Heart right ventricle (tissue), 16 donors: ENCODE data around the gene ZNF423. TPM values are rescaled to one million over a fixed set of nuclear protein-coding genes. Genes with fewer than 3 reads are reported as not detected.

Experiments used
- ATAC-seq, 8 donors: fragments of 200-7000 bp; cut with Tn5 transposase; one replicate each; pipeline ENCODE4 v1.9.1; 2020; ENCODE audit warnings: mild to moderate bottlenecking in 8 of 8, moderate library complexity in 8 of 8, moderate number of reproducible peaks in 1 of 8
- DNase-seq, 2 donors: peaks; one replicate each; pipeline ENCODE4 v3.0.0-alpha.2; 2020
- H3K27ac ChIP-seq, 10 donors: fragments of 200-600 bp; sonication (generic) in 2 of 10; one replicate each; pipeline versions ENCODE4 v1.5.0 to v1.8.0; 2020 to 2022; ENCODE audit warnings: mild to moderate bottlenecking in 3 of 10
- H3K27me3 ChIP-seq, 7 donors: fragments of 200-600 bp; one replicate each; pipeline ENCODE4 v1.8.0; 2021 to 2022; ENCODE audit warnings: mild to moderate bottlenecking in 2 of 7
- H3K36me3 ChIP-seq, 9 donors: fragments of 200-600 bp; sonication (generic) in 1 of 9; one replicate each; pipeline versions ENCODE4 v1.5.0 to v1.8.0; 2020 to 2022; ENCODE audit warnings: mild to moderate bottlenecking in 2 of 9
- H3K4me1 ChIP-seq, 9 donors: fragments of 200-600 bp; sonication (generic) in 1 of 9; one replicate each; pipeline versions ENCODE4 v1.5.0 to v1.8.0; 2020 to 2022; ENCODE audit warnings: mild to moderate bottlenecking in 4 of 9
- H3K4me3 ChIP-seq, 10 donors: fragments of 200-600 bp; sonication (generic) in 2 of 10; one replicate each; pipeline versions ENCODE4 v1.5.0 to v1.8.0; 2020 to 2022; ENCODE audit warnings: mild to moderate bottlenecking in 7 of 10, moderate library complexity in 2 of 10
- H3K9me3 ChIP-seq, 11 donors: fragments of 200-600 bp in 10 of 11; sonication (generic) in 2 of 11; one replicate each; pipeline versions ENCODE4 v1.5.0 to v1.8.0; 2013 to 2022; ENCODE audit warnings: mild to moderate bottlenecking in 2 of 11, control low read depth in 1 of 11, moderate library complexity in 1 of 11
- WGBS, 2 donors: extraction: QIAGEN DNeasy Blood & Tissue Kit; methylation state at CpG; one replicate each; pipeline ENCODE4 v1.1.7; 2013; ENCODE audit warnings: inconsistent platforms in 1 of 2; 5-methylcytosine and 5-hydroxymethylcytosine counted together
- intact Hi-C, 10 donors: fragments of 100-400 bp; cut with DNase I; formaldehyde crosslinking; loops; one replicate each; pipeline versions ENCODE4 v1.11.1 to v1.14.2; 2022
- polyA plus RNA-seq, 2 donors: library from polyadenylated mRNA; stranded (reverse); fragments of 200-250 nt; gene quantifications; one replicate each; pipeline ENCODE4 v1.2.3, GENCODE V29; 2013
- total RNA-seq, 10 donors: library from RNA; stranded (reverse); fragmentation: NEBNext Ultra II Directional in 3 of 10; extraction: Animal tissue kit (Norgen Biotek cat#: 25700) in 3 of 10; gene quantifications; one replicate each; pipeline versions ENCODE4 v1.2.1 to v1.2.4, GENCODE V29; 2021 to 2023
- TF ChIP-seq, protein P1 (sequence below), 9 donors: fragments of 200-600 bp; sonication (generic) in 2 of 9; IDR thresholded peaks; one replicate each; pipeline versions ENCODE4 v1.5.0 to v1.8.0; 2021 to 2022; ENCODE audit warnings: antibody characterized with exemption in 9 of 9, mild to moderate bottlenecking in 5 of 9, moderate library complexity in 1 of 9
- donor health status: Arrhythmogenic right ventricular cardiomyopathy.
- donor health status: ischemic (EF 13 %, LVEDD 7.1; RV severe dilation, severe dysfunction).
- donor health status: healthy with polysubstance abuse.
- donor health status: DM: no; HTN: yes; CAD: no.
- donor health status: DM: no; HTN: no; CAD: no.
- donor health status: ischemic (EF 25% LVEDD 6.9; RV normal size, moderate dysfunction).
- donor health status: ischemic (EF 25% LVEDD 5.7; RV mildly dilated, moderate dysfunction).
- donor health status: healthy.
- donor health status: DM: yes; HTN: yes; CAD: no.
- donor health status: Ischemic cardiomyopathy.
- donor health status: ischemic (EF 35%, LVEDD 5.7; RV mildly dilated, moderate dysfunction).
- donor health status: nonischemic (EF 11% LVEDD 7.7; RV severe dilation, severe dysfunction).
- donor health status: DM: yes; HTN: yes; CAD: no.
- donor health status: PGD.
- donor health status: ischemic (EF 29% LVEDD 5.4; RV normal size, mild dysfunction).
- donor health status: nonischemic (EF 23%, LVEDD 6.1; RV moderate dilation, normal function).

The ZNF423 gene
- total and polyA plus RNA-seq, 12 donors, result 2.6 to 10.6 (median 7.0) TPM

GRCh38 chr16:49833796-49834530, 21.9 kb downstream of the ZNF423 start:
- Histone ChIP-seq H3K4me3 (peak overlapping the region in 3 of 10 donors; percentile 8 to 23 (median 11)), H3K36me3 (no peaks in the 10 kb centered on the region), H3K27me3 (peaks cover 0 to 11% (median 0%) of the 10 kb centered on the region in 7 donors), H3K4me1 (peaks cover 47 to 82% (median 65%) of the 10 kb centered on the region in 9 donors), H3K9me3 (no peaks in the 10 kb centered on the region), H3K27ac (peak overlapping the region; percentile 62 to 91 (median 83))
- intact Hi-C loops, result loop anchor here in 2 of 10 donors (2.0 kb wide), 1 partner anchor 21 kb away; no protein-coding TSS in a partner anchor
- ATAC-seq (peak in 4 of 8 donors; percentile 11 to 28 (median 16)), DNase-seq (peak in 1 of 2 donors; percentile 49)
- TF ChIP-seq, protein P1, sequence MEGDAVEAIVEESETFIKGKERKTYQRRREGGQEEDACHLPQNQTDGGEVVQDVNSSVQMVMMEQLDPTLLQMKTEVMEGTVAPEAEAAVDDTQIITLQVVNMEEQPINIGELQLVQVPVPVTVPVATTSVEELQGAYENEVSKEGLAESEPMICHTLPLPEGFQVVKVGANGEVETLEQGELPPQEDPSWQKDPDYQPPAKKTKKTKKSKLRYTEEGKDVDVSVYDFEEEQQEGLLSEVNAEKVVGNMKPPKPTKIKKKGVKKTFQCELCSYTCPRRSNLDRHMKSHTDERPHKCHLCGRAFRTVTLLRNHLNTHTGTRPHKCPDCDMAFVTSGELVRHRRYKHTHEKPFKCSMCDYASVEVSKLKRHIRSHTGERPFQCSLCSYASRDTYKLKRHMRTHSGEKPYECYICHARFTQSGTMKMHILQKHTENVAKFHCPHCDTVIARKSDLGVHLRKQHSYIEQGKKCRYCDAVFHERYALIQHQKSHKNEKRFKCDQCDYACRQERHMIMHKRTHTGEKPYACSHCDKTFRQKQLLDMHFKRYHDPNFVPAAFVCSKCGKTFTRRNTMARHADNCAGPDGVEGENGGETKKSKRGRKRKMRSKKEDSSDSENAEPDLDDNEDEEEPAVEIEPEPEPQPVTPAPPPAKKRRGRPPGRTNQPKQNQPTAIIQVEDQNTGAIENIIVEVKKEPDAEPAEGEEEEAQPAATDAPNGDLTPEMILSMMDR (IDR thresholded peaks at IDR 0.05), result no peak
- 44 to 59% methylated on average over 13 of the region's 13 CpGs for WGBS, 2 donors

DNA sequence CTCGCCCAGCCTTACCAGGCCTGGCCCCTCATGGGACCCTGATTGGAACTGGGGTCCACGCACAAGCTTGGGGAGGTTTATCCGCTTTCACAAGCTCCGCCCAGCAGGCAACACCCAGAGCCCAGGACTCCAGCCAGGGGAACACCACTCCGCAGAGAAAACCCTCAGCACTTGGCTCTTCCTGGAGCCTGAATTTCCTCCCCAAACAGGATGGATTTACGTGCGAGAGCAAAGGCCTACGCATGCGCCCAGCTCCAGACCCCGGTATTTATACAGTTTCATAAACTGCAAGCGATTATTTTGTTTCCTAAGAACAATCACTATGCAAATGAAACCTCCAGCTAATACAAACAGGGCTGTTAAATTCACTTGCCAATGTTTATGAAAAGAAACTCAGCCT, 22.8 kb downstream of the ZNF423 start:
- intact Hi-C loops, result loop anchor here in 1 of 10 donors (2.0 kb wide), 1 partner anchor 22 kb away; no protein-coding TSS in a partner anchor
- 53 to 54% methylated on average over 11 of the region's 11 CpGs for WGBS, 2 donors
- H3K27me3 ChIP-seq, result peaks cover 0 to 6% (median 0%) of the 10 kb centered on the region in 7 donors
- DNase-seq (peak; percentile 70 to 87), ATAC-seq (peak; percentile 20 to 79 (median 73))
- H3K4me3 ChIP-seq, result peak overlapping the region in 5 of 10 donors; percentile 8 to 31 (median 14)
- TF ChIP-seq, protein P1 (IDR thresholded peaks at IDR 0.05), result no peak
- H3K9me3 ChIP-seq, result no peaks in the 10 kb centered on the region
- peak overlapping the region; percentile 62 to 91 (median 83) for H3K27ac ChIP-seq
- H3K36me3 ChIP-seq, result no peaks in the 10 kb centered on the region
- H3K4me1 ChIP-seq, result peaks cover 50 to 86% (median 69%) of the 10 kb centered on the region in 9 donors

GRCh38 chr16:49832177-49832576, 23.7 kb downstream of the ZNF423 start:
- Histone ChIP-seq H3K9me3 (no peaks in the 10 kb centered on the region), H3K36me3 (no peaks in the 10 kb centered on the region), H3K4me3 (no peak overlapping the region), H3K4me1 (peaks cover 44 to 86% (median 69%) of the 10 kb centered on the region in 9 donors), H3K27me3 (no peaks in the 10 kb centered on the region), H3K27ac (peak overlapping the region; percentile 62 to 91 (median 83))
- intact Hi-C loops, result loop anchor here in 1 of 10 donors (2.0 kb wide), 1 partner anchor 23 kb away; no protein-coding TSS in a partner anchor
- peak in 3 of 8 donors; percentile 18 to 46 (median 22) for ATAC-seq
- peak in 1 of 2 donors; percentile 33 for DNase-seq
- 70 to 71% methylated on average over 7 of the region's 7 CpGs for WGBS, 2 donors
- TF ChIP-seq, protein P1 (IDR thresholded peaks at IDR 0.05), result no peak

- intact Hi-C loops, result no loop called here
- TF ChIP-seq, protein P1 (IDR thresholded peaks at IDR 0.05), result no peak
- H3K27ac ChIP-seq, result no peak overlapping the region
- no peak for ATAC-seq
- H3K9me3 ChIP-seq, result no peaks in the 10 kb centered on the region
- 90 to 92% methylated on average over 5 of the region's 5 CpGs for WGBS, 2 donors
- H3K36me3 ChIP-seq, result no peaks in the 10 kb centered on the region
- no peaks in the 10 kb centered on the region for H3K27me3 ChIP-seq
- DNase-seq, result no peak
- peaks cover 39 to 85% (median 66%) of the 10 kb centered on the region in 9 donors for H3K4me1 ChIP-seq
- no peak overlapping the region for H3K4me3 ChIP-seq
Measured at GRCh38 chr16:49830873-49831272, 25.0 kb downstream of the ZNF423 start.
